HepG2 (cell line): ENCODE results near the gene TIMM23. TPM values are rescaled to one million over a fixed set of nuclear protein-coding genes. Genes with fewer than 3 reads are reported as not detected.

ENCODE experiments used
- AHDC1 ChIP-seq: sonication (generic); formaldehyde crosslinking; IDR thresholded peaks from 2 replicates; pipeline ENCODE4 v1.5.1; 2020; ENCODE audit warnings: mild to moderate bottlenecking, missing genetic modification reagents, borderline replicate concordance
- BCL6 ChIP-seq: IDR thresholded peaks from 2 replicates; pipeline ENCODE4 v1.6.1; 2016; ENCODE audit warnings: missing genetic modification reagents, missing compliant biosample characterization
- MATR3 ChIP-seq: sonication (generic); formaldehyde crosslinking; IDR thresholded peaks from 2 replicates; pipeline ENCODE4 v1.4.0; 2020; ENCODE audit warnings: missing genetic modification reagents
- MED8 ChIP-seq: sonication (generic); formaldehyde crosslinking; IDR thresholded peaks from 2 replicates; pipeline ENCODE4 v1.8.1; 2023; ENCODE audit warnings: mild to moderate bottlenecking, missing genetic modification reagents; ENCODE audit not compliant: insufficient replicate concordance
- NFE2L1 ChIP-seq: sonication (generic); formaldehyde crosslinking; IDR thresholded peaks from 2 replicates; pipeline ENCODE4 v1.4.0; 2020; ENCODE audit warnings: missing genetic modification reagents, mild to moderate bottlenecking, borderline replicate concordance
- NR2F1 ChIP-seq, 2 experiments: fragments of 450-650 bp in 1 of 2; formaldehyde crosslinking in 1 of 2; IDR thresholded peaks; 2 replicates each; pipeline versions ENCODE4 v1.5.0 to v1.6.1; 2016 to 2020; ENCODE audit warnings: mild to moderate bottlenecking in 1 of 2, missing compliant biosample characterization in 1 of 2, missing genetic modification reagents in 1 of 2, moderate library complexity in 1 of 2
- SMARCE1 ChIP-seq: fragments of 450-650 bp; IDR thresholded peaks from 2 replicates; pipeline ENCODE4 v1.6.1; 2017; ENCODE audit warnings: borderline replicate concordance
- TBP ChIP-seq: sonication (generic); formaldehyde crosslinking; IDR thresholded peaks from 2 replicates; pipeline ENCODE4 v1.5.0; 2020; ENCODE audit warnings: missing genetic modification reagents
- TEF ChIP-seq: sonication (generic); formaldehyde crosslinking; IDR thresholded peaks from 2 replicates; pipeline ENCODE4 v1.5.0; 2020; ENCODE audit warnings: missing genetic modification reagents
- ZBTB40 ChIP-seq, 2 experiments: fragments of 450-650 bp in 1 of 2; sonication (generic) in 1 of 2; formaldehyde crosslinking in 1 of 2; IDR thresholded peaks; 2 replicates each; pipeline versions ENCODE4 v1.6.1 to v1.8.0; 2016 to 2022; ENCODE audit warnings: antibody characterized with exemption in 1 of 2, mild to moderate bottlenecking in 1 of 2, missing genetic modification reagents in 1 of 2
- ZNF143 ChIP-seq: sonication (generic); formaldehyde crosslinking; IDR thresholded peaks from 2 replicates; pipeline ENCODE4 v1.4.0; 2020; ENCODE audit warnings: missing genetic modification reagents
- ZNF572 ChIP-seq: sonication (generic); formaldehyde crosslinking; IDR thresholded peaks from 2 replicates; pipeline ENCODE4 v1.5.1; 2020; ENCODE audit warnings: mild to moderate bottlenecking, missing genetic modification reagents
- ZNF75D ChIP-seq: sonication (generic); formaldehyde crosslinking; IDR thresholded peaks from 2 replicates; pipeline ENCODE4 v1.8.1; 2023; ENCODE audit warnings: missing genetic modification reagents, mild to moderate bottlenecking, borderline replicate concordance
- polyA plus RNA-seq, 8 experiments: library from polyadenylated mRNA; depleted of rRNA in 3 of 8; stranded (reverse) in 7 of 8; unstranded in 1 of 8; fragments of >200 nt; fragmentation: Illumina TruSeq in 4 of 8; extraction: Trizol in 4 of 8; gene quantifications; 2 replicates each; pipeline versions ENCODE4 v1.2.1 to v1.2.3, GENCODE V29; 2011 to 2016; ENCODE audit warnings: low read depth in 4 of 8, missing spikeins in 1 of 8, mixed read lengths in 1 of 8; ENCODE audit not compliant: insufficient read depth in 1 of 8
- total RNA-seq, 5 experiments: library from RNA; depleted of rRNA; stranded (reverse); fragments of >200 nt; fragmentation: Illumina TruSeq; extraction: Trizol; gene quantifications; 2 replicates each; pipeline ENCODE4 v1.2.3, GENCODE V29; 2016; ENCODE audit warnings: low read depth in 1 of 5

The TIMM23 gene
- total and polyA plus RNA-seq, 2 of the 13 experiments (the other 11 are each of a cell fraction or from before 2014, with no cell fraction given), result 80.2 to 98.6 TPM

- TF ChIP-seq AHDC1 (CRISPR knock-in tag) (peak; percentile 84; the same call in 1 of the 2 replicates), ZBTB40 (IDR thresholded peaks at IDR 0.05) (no peak), ZBTB40 (CRISPR knock-in tag; IDR thresholded peaks at IDR 0.05) (peak; percentile 63; the same call in 1 of the 2 replicates), TBP (CRISPR knock-in tag) (no peak), SMARCE1 (no peak), TEF (CRISPR knock-in tag) (no peak), MATR3 (CRISPR knock-in tag) (no peak), ZNF75D (CRISPR knock-in tag) (no peak), BCL6 (CRISPR knock-in tag) (peak; percentile 99), MED8 (peak; percentile 86), NR2F1 (CRISPR knock-in tag; IDR thresholded peaks at IDR 0.05) (peak; percentile 61 to 92; a peak in 2 of 4 replicates), NFE2L1 (CRISPR knock-in tag) (no peak), ZNF572 (no peak), ZNF143 (CRISPR knock-in tag) (0 out of 2 replicates have a peak, but pooled peaks have one; percentile 34)
Measured at GRCh38 chr10:46052057-46052790, 79.9 kb downstream of the TIMM23 start (continued).
